GM12874 (cell line): Measurements from ENCODE around the gene SUPT20HL2.

ENCODE experiments used
- CTCF ChIP-seq: IDR thresholded peaks from 2 replicates; pipeline ENCODE4 v1.5.1; 2011; ENCODE audit warnings: low read depth, mild to moderate bottlenecking, control low read depth, low read length, moderate library complexity; ENCODE audit not compliant: insufficient read depth

Gene SUPT20HL2

GRCh38 chrX:24341795-24342194, 27.9 kb upstream of the SUPT20HL2 start:
- no peak for TF ChIP-seq CTCF

- TF ChIP-seq CTCF: no peak
These were observed 26.6 kb upstream of the SUPT20HL2 start for GRCh38 chrX:24340501-24340900.

GRCh38 chrX:24339911-24340310, 26.0 kb upstream of the SUPT20HL2 start:
- TF ChIP-seq CTCF: no peak

- TF ChIP-seq CTCF: no peak
These were observed 22.0 kb upstream of the SUPT20HL2 start for GRCh38 chrX:24335871-24336270.

- no peak for TF ChIP-seq CTCF
These were observed 20.6 kb upstream of the SUPT20HL2 start for GRCh38 chrX:24334461-24334860.

GRCh38 chrX:24333371-24333770, 19.5 kb upstream of the SUPT20HL2 start:
- no peak for TF ChIP-seq CTCF

- TF ChIP-seq CTCF: no peak
These were observed 19.0 kb upstream of the SUPT20HL2 start for GRCh38 chrX:24332878-24333277.

- no peak for TF ChIP-seq CTCF
These were observed 11.4 kb upstream of the SUPT20HL2 start for GRCh38 chrX:24325231-24325630.
